Neuron (in vitro differentiated cells): ENCODE results near the gene RNF150.
"Not testable (repeated sequence)": the region's sequence is repeated elsewhere in the genome, so short reads cannot be mapped to it uniquely, and the experiment has no call there.

Experiments used
- H2AFZ ChIP-seq: one replicate; pipeline ENCODE4 v1.6.1; 2013; ENCODE audit warnings: low read depth, mild to moderate bottlenecking, inconsistent platforms, low read length, moderate library complexity
- H3K27me3 ChIP-seq: one replicate; pipeline ENCODE4 v1.6.1; 2013; ENCODE audit warnings: low read length; ENCODE audit not compliant: insufficient read depth
- H3K36me3 ChIP-seq: one replicate; pipeline ENCODE4 v1.6.1; 2013; ENCODE audit warnings: low read length; ENCODE audit not compliant: insufficient read depth
- H3K4me1 ChIP-seq: one replicate; pipeline ENCODE4 v1.6.1; 2013; ENCODE audit warnings: low read length; ENCODE audit not compliant: insufficient read depth
- H3K4me3 ChIP-seq: 2 replicates; pipeline ENCODE4 v1.5.1; 2013; ENCODE audit warnings: mild to moderate bottlenecking, low read length, moderate library complexity
- H3K9me3 ChIP-seq: one replicate; pipeline ENCODE4 v1.6.1; 2013; ENCODE audit warnings: low read length

Gene RNF150

DNA sequence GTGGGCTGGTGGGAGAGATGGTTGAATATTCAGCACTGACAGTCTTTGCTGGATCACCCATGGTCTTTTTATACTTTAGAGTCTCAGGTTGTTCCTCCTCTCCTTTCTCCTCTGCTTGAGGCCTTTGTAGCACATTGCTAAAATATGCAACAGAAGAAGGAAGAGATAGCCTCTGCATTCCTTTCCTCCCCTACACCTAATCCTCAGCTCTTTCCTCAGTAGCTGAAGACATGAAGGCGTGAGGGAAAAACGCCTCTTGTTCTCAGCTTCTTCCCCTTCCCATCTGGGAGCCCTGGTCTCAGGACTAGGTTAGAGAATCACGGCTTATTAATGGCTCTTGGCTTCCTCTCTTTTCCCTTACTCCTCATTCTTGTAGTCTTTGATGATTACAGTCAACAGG, 76.8 kb downstream of the RNF150 start:
- no peak overlapping the region for H2AFZ ChIP-seq
- H3K9me3 ChIP-seq = peaks cover 3% of the 10 kb centered on the region
- no peaks in the 10 kb centered on the region for H3K27me3 ChIP-seq
- H3K36me3 ChIP-seq = no peaks in the 10 kb centered on the region
- H3K4me3 ChIP-seq = no peak overlapping the region
- no peaks in the 10 kb centered on the region for H3K4me1 ChIP-seq

DNA sequence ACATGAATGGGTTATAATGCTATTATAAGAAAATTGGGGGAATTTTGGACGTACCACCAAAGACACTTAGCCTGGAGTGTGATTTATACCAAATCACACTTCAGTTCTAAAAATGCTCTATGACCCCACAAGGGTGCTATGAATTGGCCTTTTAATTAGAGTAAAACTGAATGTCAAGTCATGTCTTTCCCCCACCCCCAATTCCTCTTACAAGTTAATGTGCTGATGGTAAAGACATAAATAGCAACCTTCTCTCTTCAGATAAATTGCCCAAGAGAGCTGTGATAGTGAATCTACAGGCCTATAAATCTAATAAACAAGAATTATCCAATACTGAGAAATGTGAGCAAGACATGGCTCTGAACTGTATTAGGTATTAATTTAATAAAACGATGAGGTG, 78.8 kb downstream of the RNF150 start:
- Histone ChIP-seq H2AFZ (no peak overlapping the region), H3K4me1 (no peaks in the 10 kb centered on the region), H3K4me3 (no peak overlapping the region)

DNA sequence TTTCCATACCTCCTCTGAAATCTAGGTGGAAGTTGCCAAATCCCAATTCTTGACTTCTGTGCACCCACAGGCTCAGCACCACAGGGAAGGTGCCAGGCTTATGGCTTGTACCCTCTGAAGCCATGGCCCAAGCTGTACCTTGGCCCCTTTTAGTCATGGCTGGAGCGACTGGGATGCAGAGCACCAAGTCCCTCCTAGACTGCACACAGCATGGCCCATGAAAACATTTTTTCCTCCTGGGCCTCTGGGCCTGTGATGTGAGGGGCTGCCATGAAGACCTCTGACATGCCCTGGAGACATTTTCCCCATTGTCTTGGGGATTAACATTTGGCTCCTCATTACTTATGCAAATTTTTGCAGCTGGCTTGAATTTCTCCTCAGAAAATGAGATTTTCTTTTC, 82.3 kb downstream of the RNF150 start:
- H3K4me1 ChIP-seq, H3K9me3 ChIP-seq, H3K4me3 ChIP-seq, H3K36me3 ChIP-seq, H3K27me3 ChIP-seq, H2AFZ ChIP-seq: not testable (repeated sequence)

More for the DNA sequence above, 78.8 kb downstream of the RNF150 start:
- peaks cover 6% of the 10 kb centered on the region for H3K9me3 ChIP-seq
- peaks cover 4% of the 10 kb centered on the region for H3K36me3 ChIP-seq
- no peaks in the 10 kb centered on the region for H3K27me3 ChIP-seq

DNA sequence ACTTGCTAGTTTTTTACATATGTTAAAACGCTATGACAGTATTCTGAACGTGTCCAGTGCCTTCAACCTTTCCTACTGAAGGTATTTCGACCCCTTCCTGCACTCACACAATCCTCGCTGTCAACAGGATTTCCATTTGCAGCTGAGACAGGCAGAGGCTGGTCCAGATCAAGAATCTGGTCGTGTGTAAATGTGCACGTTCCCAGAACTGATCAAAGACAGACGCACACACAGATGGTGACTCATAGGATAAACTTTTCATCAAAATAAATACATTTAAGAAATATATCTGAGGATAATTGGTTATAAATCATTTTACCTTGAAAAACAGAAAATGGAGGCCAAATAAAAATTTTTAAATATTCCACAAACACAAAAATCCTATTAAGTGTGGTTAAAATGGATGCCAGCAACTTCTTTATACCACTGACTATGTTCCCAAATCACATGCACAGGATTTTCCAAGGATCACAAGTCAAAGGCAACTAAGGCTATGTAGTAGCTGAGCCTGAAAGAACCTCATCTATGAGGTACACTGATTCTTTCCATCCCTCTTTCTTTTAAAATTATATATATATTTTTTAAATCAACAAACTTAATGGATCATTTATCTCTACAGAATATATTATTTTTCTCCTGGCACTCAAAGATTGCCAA, 85.9 kb downstream of the RNF150 start:
- Histone ChIP-seq H3K9me3 (peaks cover 10% of the 10 kb centered on the region), H3K27me3 (no peaks in the 10 kb centered on the region), H2AFZ (no peak overlapping the region), H3K4me3 (no peak overlapping the region), H3K36me3 (peaks cover 4% of the 10 kb centered on the region), H3K4me1 (no peaks in the 10 kb centered on the region)

DNA sequence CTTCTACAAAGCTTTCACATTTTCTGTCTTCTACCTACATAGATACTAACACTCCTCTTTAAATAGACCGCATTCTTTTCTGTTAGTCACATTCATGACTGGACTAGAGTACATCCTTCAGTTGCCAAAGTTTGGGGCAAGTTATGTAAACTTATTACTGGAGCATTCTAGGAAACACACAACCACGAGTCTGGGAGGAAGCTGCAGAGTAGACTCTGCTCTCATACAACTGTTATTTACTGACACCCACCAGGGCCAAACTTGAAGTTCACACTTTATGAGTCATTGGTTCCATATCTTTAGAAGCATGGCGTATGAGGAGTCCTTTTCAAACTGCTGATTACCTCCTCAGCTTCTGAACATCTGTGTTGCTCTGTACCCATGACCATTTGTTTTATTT, 87.0 kb downstream of the RNF150 start:
- Histone ChIP-seq H2AFZ (no peak overlapping the region), H3K9me3 (peaks cover 7% of the 10 kb centered on the region), H3K4me1 (peaks cover 2% of the 10 kb centered on the region), H3K4me3 (no peak overlapping the region), H3K27me3 (no peaks in the 10 kb centered on the region), H3K36me3 (peaks cover 4% of the 10 kb centered on the region)

DNA sequence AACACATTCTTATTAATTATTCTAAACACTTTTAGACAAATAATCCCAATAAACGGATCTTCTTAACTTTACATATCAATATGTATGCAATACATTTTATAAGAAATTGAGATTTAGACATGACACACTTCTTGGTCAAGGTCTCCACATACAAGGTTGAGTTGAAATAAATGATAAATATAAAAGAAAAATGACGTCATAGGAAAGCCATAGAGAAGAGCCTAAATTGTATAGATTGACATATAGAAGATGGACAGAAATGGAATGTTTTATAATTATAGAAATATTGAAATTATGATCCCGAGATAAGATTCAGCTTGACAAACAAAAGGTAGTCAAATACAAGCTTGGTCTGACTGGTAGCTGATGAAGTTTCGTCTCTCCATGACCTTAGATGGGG, 87.4 kb downstream of the RNF150 start:
- Histone ChIP-seq H3K4me3 (no peak overlapping the region), H3K9me3 (peaks cover 5% of the 10 kb centered on the region), H3K4me1 (peaks cover 4% of the 10 kb centered on the region), H3K36me3 (peaks cover 4% of the 10 kb centered on the region), H3K27me3 (no peaks in the 10 kb centered on the region), H2AFZ (no peak overlapping the region)

DNA sequence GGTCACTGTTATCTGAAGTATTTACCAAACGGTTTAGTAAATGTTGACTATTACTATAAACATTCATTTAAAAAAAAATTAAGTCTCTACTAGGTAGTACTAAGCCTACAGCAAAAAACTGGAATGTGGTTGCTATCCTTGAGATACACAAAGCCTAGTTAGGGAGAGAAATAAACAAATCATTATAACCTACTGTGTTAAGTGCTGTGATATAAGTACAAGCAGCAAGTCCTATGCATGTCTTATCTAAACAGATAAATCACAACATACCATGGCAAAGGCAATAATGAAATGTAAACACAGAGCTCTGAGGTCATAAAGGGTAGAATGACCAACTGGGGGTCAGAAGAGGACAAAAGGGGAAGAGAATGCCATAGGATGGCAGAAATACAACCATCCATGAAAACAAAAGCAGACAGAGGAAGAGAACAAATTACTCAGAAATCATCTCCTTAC, 92.2 kb downstream of the RNF150 start:
- Histone ChIP-seq H3K4me3 (no peak overlapping the region), H3K36me3 (no peaks in the 10 kb centered on the region), H3K4me1 (peaks cover 4% of the 10 kb centered on the region), H2AFZ (no peak overlapping the region), H3K9me3 (no peaks in the 10 kb centered on the region), H3K27me3 (no peaks in the 10 kb centered on the region)

DNA sequence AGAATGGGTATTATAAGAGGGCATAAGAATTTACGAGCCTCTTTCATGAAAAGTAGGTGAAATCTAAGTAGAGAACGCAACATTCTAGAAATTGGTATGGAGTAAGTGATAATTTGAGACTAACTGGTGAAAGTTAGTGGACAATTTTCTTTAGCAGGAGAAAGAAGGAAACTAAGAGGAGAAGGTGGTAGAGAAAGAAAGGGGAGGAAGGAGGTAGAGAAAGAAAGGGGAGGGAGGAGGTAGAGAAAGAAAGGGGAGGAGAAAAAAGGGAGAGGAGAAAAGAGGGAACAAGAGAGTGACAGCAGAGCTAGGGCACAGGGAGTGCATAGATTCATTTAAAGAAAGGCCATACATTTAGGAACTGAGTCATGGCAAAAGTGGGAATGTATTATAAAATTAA, 94.1 kb downstream of the RNF150 start:
- Histone ChIP-seq H3K9me3 (no peaks in the 10 kb centered on the region), H3K36me3 (peaks cover 2% of the 10 kb centered on the region), H2AFZ (no peak overlapping the region), H3K4me3 (no peak overlapping the region), H3K27me3 (no peaks in the 10 kb centered on the region), H3K4me1 (peaks cover 4% of the 10 kb centered on the region)

DNA sequence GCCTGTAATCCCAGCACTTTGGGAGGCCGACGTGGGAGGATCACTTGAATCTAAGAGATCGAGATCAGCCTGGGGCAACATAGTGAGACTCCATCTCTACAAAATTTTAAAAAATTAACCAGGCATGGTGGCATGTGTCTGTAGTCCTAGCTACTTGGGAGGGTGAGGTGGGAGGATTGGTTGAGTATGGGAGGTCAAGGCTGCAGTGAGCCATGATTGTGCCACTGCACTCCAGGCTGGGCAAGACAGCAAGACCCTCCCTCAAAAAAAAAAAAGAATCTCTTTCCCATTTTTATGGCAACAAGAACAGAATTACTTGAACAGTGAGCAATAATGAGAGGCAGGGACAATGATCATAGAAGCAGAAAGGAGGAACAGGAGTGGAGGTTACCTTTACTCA, 94.8 kb downstream of the RNF150 start:
- Histone ChIP-seq H3K27me3 (no peaks in the 10 kb centered on the region), H3K4me1 (peaks cover 4% of the 10 kb centered on the region), H3K9me3 (no peaks in the 10 kb centered on the region), H3K4me3 (no peak overlapping the region), H3K36me3 (peaks cover 2% of the 10 kb centered on the region), H2AFZ (no peak overlapping the region)

DNA sequence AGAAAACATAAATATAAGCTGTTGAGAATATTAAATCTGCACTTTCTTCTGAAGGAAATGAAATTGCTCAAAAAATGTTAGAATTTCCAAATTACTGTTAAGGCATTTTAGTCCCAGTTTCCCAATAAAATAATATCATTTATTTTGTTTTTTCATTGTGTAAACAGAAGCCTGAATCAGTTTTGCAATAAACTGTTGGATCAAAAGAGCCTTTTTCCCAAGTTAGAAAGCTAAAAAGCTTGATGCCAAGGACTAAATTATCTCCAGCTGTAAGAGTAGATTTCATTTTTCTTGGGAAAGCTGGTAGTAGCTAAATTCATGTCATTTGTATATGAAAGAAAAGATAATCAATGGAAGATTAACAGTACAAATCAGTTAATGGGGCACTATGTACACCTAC, 95.8 kb downstream of the RNF150 start:
- Histone ChIP-seq H3K4me3 (no peak overlapping the region), H3K4me1 (peaks cover 4% of the 10 kb centered on the region), H3K9me3 (peaks cover 2% of the 10 kb centered on the region), H3K27me3 (no peaks in the 10 kb centered on the region), H2AFZ (no peak overlapping the region), H3K36me3 (peaks cover 4% of the 10 kb centered on the region)

DNA sequence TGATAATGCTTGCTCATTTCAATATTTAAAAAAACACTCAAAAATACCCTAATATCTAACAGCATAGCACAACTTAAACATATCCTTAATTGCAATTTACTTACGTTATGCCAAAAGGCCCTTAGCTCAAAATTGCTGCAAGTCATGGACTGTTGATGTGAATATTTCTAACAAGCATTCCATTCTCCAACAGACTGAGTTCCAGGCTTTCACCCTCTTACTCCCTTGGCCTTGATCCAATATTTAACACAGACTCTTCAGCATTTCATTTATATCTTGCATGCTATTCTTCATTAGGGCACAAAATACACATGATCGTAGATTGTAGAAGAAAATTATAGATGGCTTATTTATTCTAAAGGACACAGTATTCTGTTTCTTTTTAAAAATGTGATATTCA, 96.5 kb downstream of the RNF150 start:
- H3K4me1 ChIP-seq = peaks cover 4% of the 10 kb centered on the region
- peaks cover 4% of the 10 kb centered on the region for H3K36me3 ChIP-seq
- no peak overlapping the region for H2AFZ ChIP-seq
- H3K9me3 ChIP-seq = peaks cover 7% of the 10 kb centered on the region
- no peaks in the 10 kb centered on the region for H3K27me3 ChIP-seq
- H3K4me3 ChIP-seq = no peak overlapping the region

DNA sequence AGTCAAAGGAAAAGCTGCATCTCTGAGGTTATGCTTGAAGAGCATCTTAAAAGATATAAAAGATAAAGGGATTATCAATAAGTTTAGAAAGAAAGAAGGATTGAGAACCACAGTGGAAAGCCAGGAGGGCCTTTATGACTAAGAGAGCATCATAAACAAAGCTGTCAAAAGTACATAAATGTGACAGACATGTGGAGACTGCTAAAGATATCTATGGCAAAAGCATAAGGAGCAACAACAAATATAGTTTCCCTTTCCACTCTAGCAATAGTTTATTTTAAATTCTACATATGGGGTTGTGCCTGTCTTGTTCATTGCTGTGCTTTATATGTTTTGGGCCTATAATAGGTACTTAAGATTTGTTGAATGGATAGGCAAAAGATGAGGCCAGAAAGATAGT, 97.3 kb downstream of the RNF150 start:
- no peaks in the 10 kb centered on the region for H3K27me3 ChIP-seq
- no peak overlapping the region for H3K4me3 ChIP-seq
- H3K36me3 ChIP-seq = peaks cover 4% of the 10 kb centered on the region
- no peaks in the 10 kb centered on the region for H3K4me1 ChIP-seq
- H2AFZ ChIP-seq = no peak overlapping the region
- H3K9me3 ChIP-seq = peaks cover 7% of the 10 kb centered on the region

DNA sequence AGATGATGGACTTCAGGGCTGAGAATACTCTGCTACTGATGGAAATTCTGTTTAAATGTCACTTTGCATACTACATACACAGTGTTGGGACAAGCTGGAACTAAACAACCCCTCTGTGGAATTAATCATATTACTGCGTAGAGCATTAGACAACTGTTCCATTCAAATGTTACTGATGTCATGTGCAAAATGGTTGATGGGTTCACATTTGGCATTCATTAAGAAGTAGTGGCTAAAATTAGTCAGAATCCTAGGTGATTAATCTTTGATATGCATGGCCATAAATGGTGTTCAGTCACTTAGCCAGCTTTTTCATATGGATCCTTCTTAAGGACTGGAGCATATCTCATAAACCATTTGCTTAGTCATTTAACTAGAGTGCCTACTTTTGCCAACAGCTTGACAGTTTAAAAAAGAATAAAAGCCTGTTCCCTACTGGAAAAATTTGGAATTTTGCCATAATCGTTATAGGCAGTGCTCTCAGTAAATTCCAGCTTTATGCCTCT, 105.2 kb downstream of the RNF150 start:
- no peaks in the 10 kb centered on the region for H3K4me1 ChIP-seq
- H3K27me3 ChIP-seq = no peaks in the 10 kb centered on the region
- H3K4me3 ChIP-seq = no peak overlapping the region
- H2AFZ ChIP-seq = no peak overlapping the region
- H3K36me3 ChIP-seq = peaks cover 2% of the 10 kb centered on the region
- peaks cover 7% of the 10 kb centered on the region for H3K9me3 ChIP-seq

DNA sequence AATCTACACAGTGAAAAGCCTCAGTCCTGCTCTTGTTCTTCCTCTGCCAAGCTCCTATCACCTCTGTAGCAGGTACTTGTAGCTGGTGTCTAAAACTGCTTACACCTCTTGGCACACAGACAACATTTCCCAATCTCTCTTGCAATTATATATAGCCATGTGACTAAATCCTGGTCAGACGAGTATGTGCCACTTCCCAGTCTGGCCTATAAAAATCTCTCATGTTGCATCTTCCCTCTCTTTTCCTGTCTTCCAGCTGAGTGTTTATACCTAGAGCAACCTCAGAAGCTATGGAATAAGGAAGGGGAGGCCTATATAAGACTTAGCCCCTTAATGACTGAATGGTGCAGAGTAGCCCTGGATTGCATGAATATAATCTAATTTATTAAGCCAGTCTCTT, 105.8 kb downstream of the RNF150 start:
- Histone ChIP-seq H3K4me3 (no peak overlapping the region), H3K27me3 (no peaks in the 10 kb centered on the region), H2AFZ (no peak overlapping the region), H3K9me3 (peaks cover 5% of the 10 kb centered on the region), H3K4me1 (peaks cover 1% of the 10 kb centered on the region), H3K36me3 (peaks cover under 1% of the 10 kb centered on the region)
